ENCODE data around the gene MRPL22.

Gene MRPL22

DNA sequence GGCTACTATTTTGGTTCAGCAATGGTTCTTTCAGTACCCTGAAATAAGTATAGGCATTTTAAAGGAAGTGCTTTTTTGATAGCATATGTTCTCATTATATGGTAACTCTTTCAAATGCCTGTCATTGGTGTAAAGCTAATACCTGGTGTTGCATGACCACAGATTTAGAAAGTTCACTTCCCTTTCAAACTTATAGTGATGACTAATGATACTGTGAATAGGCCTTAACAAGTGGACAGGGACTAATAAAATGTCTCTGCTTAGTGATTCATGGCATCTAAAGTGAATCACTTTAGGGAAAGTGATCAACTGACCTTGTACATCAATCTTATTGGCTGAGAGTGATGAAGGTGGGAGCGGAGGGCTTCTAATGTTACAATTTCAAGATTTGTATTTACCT lies 21.6 kb downstream of the MRPL22 start:
- no peak overlapping the region for H2BK12ac ChIP-seq (ENCODE audit: low read length in 2 of 2)
- H3K4me1 ChIP-seq (ENCODE audit: control insufficient read depth, insufficient read depth, low read depth, low read length) = no peaks in the 10 kb centered on the region
- no peak overlapping the region for H4K91ac ChIP-seq (ENCODE audit: low read length)
- H3K27ac ChIP-seq (ENCODE audit: low read length, poor library complexity, severe bottlenecking) = no peak overlapping the region
- no peak overlapping the region for H2BK5ac ChIP-seq (ENCODE audit: low read depth, low read length, poor library complexity, severe bottlenecking)
- H2AFZ ChIP-seq (ENCODE audit: low read depth, low read length) = no peak overlapping the region
- no peaks in the 10 kb centered on the region for H3K9me3 ChIP-seq (ENCODE audit: control insufficient read depth, low read length)
- DNase-seq = peak; percentile 19
- WGBS = no CpG with 5 or more reads among the region's 1 CpG
- peaks cover 15 to 78% of the 10 kb centered on the region in 2 experiments for H3K36me3 ChIP-seq (ENCODE audit: control insufficient read depth in 1 of 2, insufficient read depth in 2 of 2, low read depth in 1 of 2, low read length in 2 of 2)
- no peaks in the 10 kb centered on the region for H3K27me3 ChIP-seq (ENCODE audit: control insufficient read depth in 1 of 2, insufficient read depth in 1 of 2, low read length in 2 of 2)
- H3K4me2 ChIP-seq (ENCODE audit: low read length, poor library complexity, severe bottlenecking) = no peak overlapping the region
- no peak overlapping the region for H2BK120ac ChIP-seq (ENCODE audit: low read depth, low read length)
- no peak overlapping the region for H3K4me3 ChIP-seq (ENCODE audit: insufficient read depth in 1 of 2, low read depth in 1 of 2, low read length in 2 of 2)
- no peak overlapping the region for H3K9ac ChIP-seq (ENCODE audit: low read length)
- H2AK5ac ChIP-seq (ENCODE audit: low read length, severe bottlenecking) = no peak overlapping the region
- H4K8ac ChIP-seq (ENCODE audit: low read length) = no peak overlapping the region
- no peak overlapping the region for H3K4ac ChIP-seq (ENCODE audit: low read depth in 1 of 2, low read length in 2 of 2)
- H3K14ac ChIP-seq (ENCODE audit: low read length in 2 of 2) = no peak overlapping the region
- H2BK15ac ChIP-seq (ENCODE audit: low read depth, poor library complexity, severe bottlenecking) = no peak overlapping the region
- no peak overlapping the region for H3K18ac ChIP-seq (ENCODE audit: low read depth in 1 of 2, low read length in 2 of 2)
- H3K79me1 ChIP-seq (replicated peaks; ENCODE audit: low read length, poor library complexity, severe bottlenecking) = peaks cover 22% of the 10 kb centered on the region
- no peak overlapping the region for H3K23ac ChIP-seq (ENCODE audit: low read length in 2 of 2)

DNA sequence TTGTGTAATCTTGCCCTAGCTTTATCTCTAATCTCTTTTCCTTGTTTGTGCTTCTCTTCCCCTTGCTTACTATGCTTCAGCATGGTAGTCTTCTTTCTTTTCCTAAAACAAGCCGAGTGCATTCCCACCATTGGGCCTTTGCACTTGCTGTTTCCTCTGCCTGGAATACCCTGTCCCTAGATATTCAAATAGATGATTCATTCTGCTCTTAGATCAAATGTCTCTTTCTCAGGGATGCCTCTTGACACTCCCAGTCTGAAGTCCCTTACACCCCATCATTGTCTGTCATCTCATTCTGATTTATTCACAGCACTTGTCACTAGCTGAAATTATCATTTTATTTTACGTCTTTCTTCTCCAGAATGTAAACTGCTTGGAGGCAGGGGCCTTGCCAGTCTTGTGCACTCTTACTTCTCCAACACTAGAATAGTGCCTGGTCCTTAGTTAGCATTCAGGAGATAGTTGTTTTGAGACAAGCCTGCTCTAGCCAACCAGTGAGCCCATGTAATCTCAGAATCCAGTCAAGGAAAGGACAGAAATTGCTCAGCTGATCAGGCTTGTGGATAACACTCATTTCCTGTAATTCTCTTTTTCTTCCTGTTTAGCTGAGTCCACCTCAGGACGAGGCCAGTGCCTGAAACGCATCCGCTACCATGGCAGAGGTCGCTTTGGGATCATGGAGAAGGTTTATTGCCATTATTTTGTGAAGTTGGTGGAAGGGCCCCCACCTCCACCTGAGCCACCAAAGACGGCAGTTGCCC lies 25.4 kb downstream of the MRPL22 start:
- Histone ChIP-seq H3K4me2 (ENCODE audit: low read length, poor library complexity, severe bottlenecking) (no peak overlapping the region), H3K4ac (ENCODE audit: low read depth in 1 of 2, low read length in 2 of 2) (no peak overlapping the region), H3K27ac (ENCODE audit: low read length, poor library complexity, severe bottlenecking) (no peak overlapping the region), H2BK5ac (ENCODE audit: low read depth, low read length, poor library complexity, severe bottlenecking) (no peak overlapping the region), H3K9me3 (ENCODE audit: control insufficient read depth, low read length) (no peaks in the 10 kb centered on the region), H3K27me3 (ENCODE audit: control insufficient read depth in 1 of 2, insufficient read depth in 1 of 2, low read length in 2 of 2) (no peaks in the 10 kb centered on the region), H3K4me1 (ENCODE audit: control insufficient read depth, insufficient read depth, low read depth, low read length) (peaks cover 3% of the 10 kb centered on the region), H4K91ac (ENCODE audit: low read length) (no peak overlapping the region), H2AK5ac (ENCODE audit: low read length, severe bottlenecking) (no peak overlapping the region), H2BK12ac (ENCODE audit: low read length in 2 of 2) (no peak overlapping the region), H2BK15ac (ENCODE audit: low read depth, poor library complexity, severe bottlenecking) (no peak overlapping the region), H3K23ac (ENCODE audit: low read length in 2 of 2) (no peak overlapping the region), H2AFZ (ENCODE audit: low read depth, low read length) (no peak overlapping the region), H2BK120ac (ENCODE audit: low read depth, low read length) (no peak overlapping the region), H3K9ac (ENCODE audit: low read length) (no peak overlapping the region), H3K79me1 (replicated peaks; ENCODE audit: low read length, poor library complexity, severe bottlenecking) (peaks cover 19% of the 10 kb centered on the region), H3K36me3 (ENCODE audit: control insufficient read depth in 1 of 2, insufficient read depth in 2 of 2, low read depth in 1 of 2, low read length in 2 of 2) (peaks cover 8 to 68% of the 10 kb centered on the region in 2 experiments), H3K4me3 (ENCODE audit: insufficient read depth in 1 of 2, low read depth in 1 of 2, low read length in 2 of 2) (no peak overlapping the region), H3K18ac (ENCODE audit: low read depth in 1 of 2, low read length in 2 of 2) (no peak overlapping the region), H4K8ac (ENCODE audit: low read length) (no peak overlapping the region), H3K14ac (ENCODE audit: low read length in 2 of 2) (no peak overlapping the region)
- WGBS = 85% methylated on average over 7 of the region's 7 CpGs
- DNase-seq = no peak

DNA sequence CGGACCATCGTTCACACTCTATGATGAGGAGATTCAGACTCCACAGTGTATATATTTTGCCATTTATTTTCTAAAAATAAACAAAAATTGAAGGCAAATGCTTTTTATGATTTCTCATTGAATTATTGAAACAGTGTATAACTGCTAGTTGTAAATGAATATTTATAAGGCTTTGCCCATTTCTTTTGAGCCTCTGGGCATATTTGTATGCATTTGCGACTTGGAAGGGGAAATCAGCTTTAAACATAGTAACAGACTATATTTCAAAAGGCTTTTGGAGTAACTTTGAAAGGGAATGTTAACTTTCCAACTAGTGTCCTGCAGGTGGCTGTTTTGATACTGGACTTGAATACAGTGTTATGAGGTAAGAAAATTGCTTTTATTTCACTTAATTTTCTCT lies 26.0 kb downstream of the MRPL22 start:
- peaks cover 3% of the 10 kb centered on the region for H3K4me1 ChIP-seq (ENCODE audit: control insufficient read depth, insufficient read depth, low read depth, low read length)
- no peak overlapping the region for H2BK12ac ChIP-seq (ENCODE audit: low read length in 2 of 2)
- H2BK120ac ChIP-seq (ENCODE audit: low read depth, low read length) = no peak overlapping the region
- no peak overlapping the region for H3K18ac ChIP-seq (ENCODE audit: low read depth in 1 of 2, low read length in 2 of 2)
- H2AK5ac ChIP-seq (ENCODE audit: low read length, severe bottlenecking) = no peak overlapping the region
- DNase-seq = no peak
- H4K8ac ChIP-seq (ENCODE audit: low read length) = no peak overlapping the region
- no peak overlapping the region for H4K91ac ChIP-seq (ENCODE audit: low read length)
- H3K4ac ChIP-seq (ENCODE audit: low read depth in 1 of 2, low read length in 2 of 2) = no peak overlapping the region
- WGBS = 83% methylated on average over 2 of the region's 3 CpGs
- no peak overlapping the region for H2BK15ac ChIP-seq (ENCODE audit: low read depth, poor library complexity, severe bottlenecking)
- no peak overlapping the region for H2AFZ ChIP-seq (ENCODE audit: low read depth, low read length)
- H3K27me3 ChIP-seq (ENCODE audit: control insufficient read depth in 1 of 2, insufficient read depth in 1 of 2, low read length in 2 of 2) = no peaks in the 10 kb centered on the region
- no peaks in the 10 kb centered on the region for H3K9me3 ChIP-seq (ENCODE audit: control insufficient read depth, low read length)
- no peak overlapping the region for H3K4me3 ChIP-seq (ENCODE audit: insufficient read depth in 1 of 2, low read depth in 1 of 2, low read length in 2 of 2)
- H3K23ac ChIP-seq (ENCODE audit: low read length in 2 of 2) = no peak overlapping the region
- no peak overlapping the region for H2BK5ac ChIP-seq (ENCODE audit: low read depth, low read length, poor library complexity, severe bottlenecking)
- H3K14ac ChIP-seq (ENCODE audit: low read length in 2 of 2) = no peak overlapping the region
- peaks cover 8 to 62% of the 10 kb centered on the region in 2 experiments for H3K36me3 ChIP-seq (ENCODE audit: control insufficient read depth in 1 of 2, insufficient read depth in 2 of 2, low read depth in 1 of 2, low read length in 2 of 2)
- H3K9ac ChIP-seq (ENCODE audit: low read length) = no peak overlapping the region
- peaks cover 19% of the 10 kb centered on the region for H3K79me1 ChIP-seq (replicated peaks; ENCODE audit: low read length, poor library complexity, severe bottlenecking)
- H3K4me2 ChIP-seq (ENCODE audit: low read length, poor library complexity, severe bottlenecking) = no peak overlapping the region
- H3K27ac ChIP-seq (ENCODE audit: low read length, poor library complexity, severe bottlenecking) = no peak overlapping the region

DNA sequence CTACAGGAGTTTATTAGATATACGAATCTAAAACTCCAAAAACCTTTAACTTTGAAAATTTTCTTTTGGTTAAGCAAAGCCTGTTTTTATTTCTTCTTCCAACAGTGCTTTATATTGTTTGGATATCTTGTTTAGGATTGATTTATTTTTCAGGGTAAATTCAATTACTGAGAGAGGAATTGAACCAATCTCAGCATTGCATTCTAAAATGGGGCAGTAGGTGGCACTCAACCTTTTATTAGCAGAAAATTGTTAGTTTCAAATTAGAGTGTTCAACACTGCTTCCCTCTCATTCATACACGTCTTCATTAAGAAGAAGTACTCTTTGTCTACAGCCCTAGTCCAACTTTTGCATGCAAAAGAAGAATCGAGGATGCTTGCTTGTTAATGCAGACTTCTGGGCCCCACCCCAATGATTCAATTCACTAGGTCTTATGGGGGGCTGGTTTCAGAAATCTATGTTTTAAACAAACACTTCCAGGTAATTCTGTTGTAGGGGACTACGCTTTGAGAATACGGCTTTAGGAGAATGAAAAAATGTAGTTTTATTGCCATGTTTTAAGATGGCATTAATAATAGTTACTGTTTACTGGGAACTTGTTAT lies 26.6 kb downstream of the MRPL22 start:
- peaks cover 8 to 58% of the 10 kb centered on the region in 2 experiments for H3K36me3 ChIP-seq (ENCODE audit: control insufficient read depth in 1 of 2, insufficient read depth in 2 of 2, low read depth in 1 of 2, low read length in 2 of 2)
- H3K4ac ChIP-seq (ENCODE audit: low read depth in 1 of 2, low read length in 2 of 2) = no peak overlapping the region
- H3K9ac ChIP-seq (ENCODE audit: low read length) = no peak overlapping the region
- no peaks in the 10 kb centered on the region for H3K9me3 ChIP-seq (ENCODE audit: control insufficient read depth, low read length)
- H3K79me1 ChIP-seq (replicated peaks; ENCODE audit: low read length, poor library complexity, severe bottlenecking) = peaks cover 19% of the 10 kb centered on the region
- no peak overlapping the region for H2BK15ac ChIP-seq (ENCODE audit: low read depth, poor library complexity, severe bottlenecking)
- H3K18ac ChIP-seq (ENCODE audit: low read depth in 1 of 2, low read length in 2 of 2) = no peak overlapping the region
- no peak overlapping the region for H2AK5ac ChIP-seq (ENCODE audit: low read length, severe bottlenecking)
- H3K4me1 ChIP-seq (ENCODE audit: control insufficient read depth, insufficient read depth, low read depth, low read length) = peaks cover 3% of the 10 kb centered on the region
- no peak overlapping the region for H4K8ac ChIP-seq (ENCODE audit: low read length)
- H2BK12ac ChIP-seq (ENCODE audit: low read length in 2 of 2) = no peak overlapping the region
- H3K14ac ChIP-seq (ENCODE audit: low read length in 2 of 2) = no peak overlapping the region
- no peak overlapping the region for H2AFZ ChIP-seq (ENCODE audit: low read depth, low read length)
- no peak overlapping the region for H2BK5ac ChIP-seq (ENCODE audit: low read depth, low read length, poor library complexity, severe bottlenecking)
- H2BK120ac ChIP-seq (ENCODE audit: low read depth, low read length) = no peak overlapping the region
- 95% methylated on average over 3 of the region's 5 CpGs for WGBS
- H3K23ac ChIP-seq (ENCODE audit: low read length in 2 of 2) = no peak overlapping the region
- H3K4me2 ChIP-seq (ENCODE audit: low read length, poor library complexity, severe bottlenecking) = no peak overlapping the region
- no peaks in the 10 kb centered on the region for H3K27me3 ChIP-seq (ENCODE audit: control insufficient read depth in 1 of 2, insufficient read depth in 1 of 2, low read length in 2 of 2)
- no peak overlapping the region for H3K27ac ChIP-seq (ENCODE audit: low read length, poor library complexity, severe bottlenecking)
- H4K91ac ChIP-seq (ENCODE audit: low read length) = no peak overlapping the region
- no peak overlapping the region for H3K4me3 ChIP-seq (ENCODE audit: insufficient read depth in 1 of 2, low read depth in 1 of 2, low read length in 2 of 2)
- DNase-seq = peak; percentile 26

All from mesenchymal stem cell (in vitro differentiated cells and primary cell).